ENCODE data around the gene CTSL.

Gene CTSL

GRCh38 chr9:87681271-87682061 lies 44.5 kb upstream of the CTSL start:
- Histone ChIP-seq H3K4me1 (ENCODE audit: low read depth, poor library complexity, severe bottlenecking) (peaks cover 47% of the 10 kb centered on the region), H3K27me3 (ENCODE audit: insufficient read depth, low read depth) (no peaks in the 10 kb centered on the region), H4K20me1 (ENCODE audit: insufficient read depth) (no peaks in the 10 kb centered on the region), H3K9ac (no peak overlapping the region), H3K79me2 (ENCODE audit: insufficient read depth, low read depth) (no peaks in the 10 kb centered on the region), H2AFZ (ENCODE audit: low read depth) (no peak overlapping the region), H3K36me3 (ENCODE audit: insufficient read depth) (no peaks in the 10 kb centered on the region), H3K4me3 (IDR thresholded peaks at IDR 0.05; ENCODE audit: insufficient read depth, low read depth, low read length) (no peak overlapping the region), H3K27ac (no peak overlapping the region), H3K4me2 (peak overlapping the region; percentile 25; the same call in 1 of the 2 replicates)
- TF ChIP-seq CTCF (conservative IDR thresholded peaks at IDR 0.05; ENCODE audit: low read depth, low read length): no peak

- Histone ChIP-seq H3K9ac (no peak overlapping the region), H3K79me2 (ENCODE audit: insufficient read depth, low read depth) (no peaks in the 10 kb centered on the region), H3K4me1 (ENCODE audit: low read depth, poor library complexity, severe bottlenecking) (peaks cover 47% of the 10 kb centered on the region), H3K27me3 (ENCODE audit: insufficient read depth, low read depth) (no peaks in the 10 kb centered on the region), H3K27ac (no peak overlapping the region), H4K20me1 (ENCODE audit: insufficient read depth) (no peaks in the 10 kb centered on the region), H2AFZ (ENCODE audit: low read depth) (no peak overlapping the region), H3K4me3 (IDR thresholded peaks at IDR 0.05; ENCODE audit: insufficient read depth, low read depth, low read length) (no peak overlapping the region), H3K4me2 (no peak overlapping the region), H3K36me3 (ENCODE audit: insufficient read depth) (no peaks in the 10 kb centered on the region)
- TF ChIP-seq CTCF (conservative IDR thresholded peaks at IDR 0.05; ENCODE audit: low read depth, low read length): no peak
These were observed 43.8 kb upstream of the CTSL start for GRCh38 chr9:87682085-87682484.

GRCh38 chr9:87682618-87683017 lies 43.3 kb upstream of the CTSL start:
- no peaks in the 10 kb centered on the region for H3K79me2 ChIP-seq (ENCODE audit: insufficient read depth, low read depth)
- H3K4me3 ChIP-seq (IDR thresholded peaks at IDR 0.05; ENCODE audit: insufficient read depth, low read depth, low read length): no peak overlapping the region
- H3K4me2 ChIP-seq: no peak overlapping the region
- no peak overlapping the region for H3K9ac ChIP-seq
- no peaks in the 10 kb centered on the region for H3K27me3 ChIP-seq (ENCODE audit: insufficient read depth, low read depth)
- no peaks in the 10 kb centered on the region for H4K20me1 ChIP-seq (ENCODE audit: insufficient read depth)
- peaks cover 47% of the 10 kb centered on the region for H3K4me1 ChIP-seq (ENCODE audit: low read depth, poor library complexity, severe bottlenecking)
- H3K27ac ChIP-seq: no peak overlapping the region
- TF ChIP-seq CTCF (conservative IDR thresholded peaks at IDR 0.05; ENCODE audit: low read depth, low read length): no peak
- H2AFZ ChIP-seq (ENCODE audit: low read depth): no peak overlapping the region
- H3K36me3 ChIP-seq (ENCODE audit: insufficient read depth): no peaks in the 10 kb centered on the region

GRCh38 chr9:87683751-87684626 lies 41.9 kb upstream of the CTSL start:
- no peaks in the 10 kb centered on the region for H3K27me3 ChIP-seq (ENCODE audit: insufficient read depth, low read depth)
- no peaks in the 10 kb centered on the region for H3K79me2 ChIP-seq (ENCODE audit: insufficient read depth, low read depth)
- no peak overlapping the region for H3K4me2 ChIP-seq
- no peak overlapping the region for H3K27ac ChIP-seq
- H3K36me3 ChIP-seq (ENCODE audit: insufficient read depth): no peaks in the 10 kb centered on the region
- no peaks in the 10 kb centered on the region for H4K20me1 ChIP-seq (ENCODE audit: insufficient read depth)
- H2AFZ ChIP-seq (ENCODE audit: low read depth): no peak overlapping the region
- H3K9ac ChIP-seq: no peak overlapping the region
- TF ChIP-seq CTCF (conservative IDR thresholded peaks at IDR 0.05; ENCODE audit: low read depth, low read length): no peak
- no peak overlapping the region for H3K4me3 ChIP-seq (IDR thresholded peaks at IDR 0.05; ENCODE audit: insufficient read depth, low read depth, low read length)
- H3K4me1 ChIP-seq (ENCODE audit: low read depth, poor library complexity, severe bottlenecking): peaks cover 44% of the 10 kb centered on the region

Measured in KMS-11 (cell line).